GM12878 (cell line): Measurements from ENCODE around the gene ZDHHC5. TPM values are rescaled to one million over a fixed set of nuclear protein-coding genes. Genes with fewer than 3 reads are reported as not detected.

Experiments
- ATF7 ChIP-seq: fragments of 450-650 bp; IDR thresholded peaks from 2 replicates; pipeline ENCODE4 v1.6.1; 2016; ENCODE audit warnings: low read depth, mild to moderate bottlenecking
- BACH1 ChIP-seq: fragments of 450-650 bp; IDR thresholded peaks from 2 replicates; pipeline ENCODE4 v1.6.1; 2017; ENCODE audit warnings: mild to moderate bottlenecking, borderline replicate concordance
- BCLAF1 ChIP-seq: fragments of 450-650 bp; IDR thresholded peaks from 2 replicates; pipeline ENCODE4 v1.6.1; 2017; ENCODE audit warnings: antibody characterized with exemption, mild to moderate bottlenecking, moderate library complexity
- CBFB ChIP-seq: IDR thresholded peaks from 2 replicates; pipeline ENCODE4 v1.6.1; 2016; ENCODE audit warnings: antibody characterized with exemption, low read depth
- CREB1 ChIP-seq: IDR thresholded peaks from 2 replicates; pipeline ENCODE4 v1.6.1; 2012; ENCODE audit warnings: low read depth, mild to moderate bottlenecking, inconsistent platforms
- GATAD2B ChIP-seq: fragments of 450-650 bp; conservative IDR thresholded peaks from 2 replicates; pipeline ENCODE4 v1.6.1; 2017; ENCODE audit warnings: low read depth, mild to moderate bottlenecking, moderate library complexity
- IRF5 ChIP-seq: fragments of 450-650 bp; IDR thresholded peaks from 2 replicates; pipeline ENCODE4 v1.6.1; 2017; ENCODE audit warnings: borderline replicate concordance
- NFXL1 ChIP-seq: fragments of 450-650 bp; IDR thresholded peaks from 2 replicates; pipeline ENCODE4 v1.6.1; 2017; ENCODE audit warnings: antibody characterized with exemption, mild to moderate bottlenecking, borderline replicate concordance
- POLR2A ChIP-seq: IDR thresholded peaks from 2 replicates; pipeline ENCODE4 v1.6.1; 2011; ENCODE audit warnings: low read depth, mild to moderate bottlenecking, low read length
- RAD21 ChIP-seq: IDR thresholded peaks from 2 replicates; pipeline ENCODE4 v1.6.1; 2011; ENCODE audit warnings: mild to moderate bottlenecking, low read depth, low read length, moderate library complexity; ENCODE audit not compliant: insufficient read depth
- RELA ChIP-seq: fragments of 450-650 bp; IDR thresholded peaks from 2 replicates; pipeline ENCODE4 v1.8.0; 2014; ENCODE audit warnings: borderline replicate concordance; ENCODE audit not compliant: partially characterized antibody
- SMAD5 ChIP-seq: IDR thresholded peaks from 2 replicates; pipeline ENCODE4 v1.6.1; 2016; ENCODE audit warnings: antibody characterized with exemption, low read depth
- SMARCA5 ChIP-seq: fragments of 450-650 bp; IDR thresholded peaks from 2 replicates; pipeline ENCODE4 v1.6.1; 2017; ENCODE audit warnings: mild to moderate bottlenecking
- SP1 ChIP-seq: IDR thresholded peaks from one replicate; pipeline ENCODE4 v1.6.1; 2011; ENCODE audit warnings: low read depth, low read length
- TCF7 ChIP-seq: IDR thresholded peaks from 2 replicates; pipeline ENCODE4 v1.6.1; 2014; ENCODE audit warnings: antibody characterized with exemption, borderline replicate concordance
- YY1 ChIP-seq: IDR thresholded peaks from 2 replicates; pipeline ENCODE4 v1.6.1; 2011; ENCODE audit warnings: low read depth, mild to moderate bottlenecking, low read length
- polyA plus RNA-seq, 11 experiments: library from polyadenylated mRNA; depleted of rRNA in 4 of 11; unstranded in 6 of 11; stranded (reverse) in 5 of 11; fragments of >200 nt; fragmentation: Nextera tagmentation in 4 of 11; fragmentation: Illumina TruSeq in 1 of 11; extraction: Ambion mirVana in 4 of 11; extraction: Trizol in 1 of 11; gene quantifications; 1 replicate in 1 of 11; 2 replicates in 10 of 11; pipeline versions ENCODE4 v1.2.1 to v1.2.3, GENCODE V29; 2011 to 2016; ENCODE audit warnings: inconsistent platforms in 2 of 11, missing spikeins in 2 of 11, low read depth in 1 of 11
- total RNA-seq, 4 experiments: library from RNA; depleted of rRNA in 3 of 4; stranded (reverse); fragments of >200 nt in 3 of 4; fragmentation: Illumina TruSeq in 1 of 4; extraction: Trizol in 1 of 4; gene quantifications; 2 replicates each; pipeline versions ENCODE4 v1.2.1 to v1.2.3, GENCODE V29; 2013 to 2021
- TF ChIP-seq, protein P1 (sequence below): fragments of 450-650 bp; IDR thresholded peaks from 2 replicates; pipeline ENCODE4 v1.6.1; 2017; ENCODE audit warnings: low read depth, mild to moderate bottlenecking, moderate library complexity
- TF ChIP-seq, protein P2 (sequence below): fragments of 450-650 bp; IDR thresholded peaks from 2 replicates; pipeline ENCODE4 v1.6.1; 2016; ENCODE audit warnings: mild to moderate bottlenecking
- TF ChIP-seq, protein P3 (sequence below): fragments of 450-650 bp; IDR thresholded peaks from 2 replicates; pipeline ENCODE4 v1.6.1; 2016; ENCODE audit warnings: mild to moderate bottlenecking, moderate library complexity, borderline replicate concordance

ZDHHC5 gene
- total and polyA plus RNA-seq, 10 of the 15 experiments (the other 5 are each of a cell fraction or from before 2014, with no cell fraction given): 3.9 to 61.3 (median 37.6) TPM

GRCh38 chr11:57741132-57742086, 73.5 kb downstream of the ZDHHC5 start, which contains the start of gene SELENOH (continued):
- TF ChIP-seq, protein P1, sequence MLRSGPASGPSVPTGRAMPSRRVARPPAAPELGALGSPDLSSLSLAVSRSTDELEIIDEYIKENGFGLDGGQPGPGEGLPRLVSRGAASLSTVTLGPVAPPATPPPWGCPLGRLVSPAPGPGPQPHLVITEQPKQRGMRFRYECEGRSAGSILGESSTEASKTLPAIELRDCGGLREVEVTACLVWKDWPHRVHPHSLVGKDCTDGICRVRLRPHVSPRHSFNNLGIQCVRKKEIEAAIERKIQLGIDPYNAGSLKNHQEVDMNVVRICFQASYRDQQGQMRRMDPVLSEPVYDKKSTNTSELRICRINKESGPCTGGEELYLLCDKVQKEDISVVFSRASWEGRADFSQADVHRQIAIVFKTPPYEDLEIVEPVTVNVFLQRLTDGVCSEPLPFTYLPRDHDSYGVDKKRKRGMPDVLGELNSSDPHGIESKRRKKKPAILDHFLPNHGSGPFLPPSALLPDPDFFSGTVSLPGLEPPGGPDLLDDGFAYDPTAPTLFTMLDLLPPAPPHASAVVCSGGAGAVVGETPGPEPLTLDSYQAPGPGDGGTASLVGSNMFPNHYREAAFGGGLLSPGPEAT: peak; percentile 90
- TF ChIP-seq CBFB (peak; percentile 45), SMAD5 (peak; percentile 70; the same call in 1 of the 2 replicates), NFXL1 (no peak), IRF5 (peak; percentile 66), POLR2A (peak; percentile 99), YY1 (peak; percentile 89), RELA (peak; percentile 95), CREB1 (peak; percentile 81), ATF7 (peak; percentile 92), SP1 (peak; percentile 93), BACH1 (peak; percentile 58), GATAD2B (no peak), BCLAF1 (peak; percentile 77; the same call in 1 of the 2 replicates), TCF7 (no peak; the same call in 1 of the 2 replicates), RAD21 (no peak), SMARCA5 (peak; percentile 91; the same call in 1 of the 2 replicates)
- TF ChIP-seq, protein P2, sequence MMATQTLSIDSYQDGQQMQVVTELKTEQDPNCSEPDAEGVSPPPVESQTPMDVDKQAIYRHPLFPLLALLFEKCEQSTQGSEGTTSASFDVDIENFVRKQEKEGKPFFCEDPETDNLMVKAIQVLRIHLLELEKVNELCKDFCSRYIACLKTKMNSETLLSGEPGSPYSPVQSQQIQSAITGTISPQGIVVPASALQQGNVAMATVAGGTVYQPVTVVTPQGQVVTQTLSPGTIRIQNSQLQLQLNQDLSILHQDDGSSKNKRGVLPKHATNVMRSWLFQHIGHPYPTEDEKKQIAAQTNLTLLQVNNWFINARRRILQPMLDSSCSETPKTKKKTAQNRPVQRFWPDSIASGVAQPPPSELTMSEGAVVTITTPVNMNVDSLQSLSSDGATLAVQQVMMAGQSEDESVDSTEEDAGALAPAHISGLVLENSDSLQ: peak; percentile 62
- TF ChIP-seq, protein P3, sequence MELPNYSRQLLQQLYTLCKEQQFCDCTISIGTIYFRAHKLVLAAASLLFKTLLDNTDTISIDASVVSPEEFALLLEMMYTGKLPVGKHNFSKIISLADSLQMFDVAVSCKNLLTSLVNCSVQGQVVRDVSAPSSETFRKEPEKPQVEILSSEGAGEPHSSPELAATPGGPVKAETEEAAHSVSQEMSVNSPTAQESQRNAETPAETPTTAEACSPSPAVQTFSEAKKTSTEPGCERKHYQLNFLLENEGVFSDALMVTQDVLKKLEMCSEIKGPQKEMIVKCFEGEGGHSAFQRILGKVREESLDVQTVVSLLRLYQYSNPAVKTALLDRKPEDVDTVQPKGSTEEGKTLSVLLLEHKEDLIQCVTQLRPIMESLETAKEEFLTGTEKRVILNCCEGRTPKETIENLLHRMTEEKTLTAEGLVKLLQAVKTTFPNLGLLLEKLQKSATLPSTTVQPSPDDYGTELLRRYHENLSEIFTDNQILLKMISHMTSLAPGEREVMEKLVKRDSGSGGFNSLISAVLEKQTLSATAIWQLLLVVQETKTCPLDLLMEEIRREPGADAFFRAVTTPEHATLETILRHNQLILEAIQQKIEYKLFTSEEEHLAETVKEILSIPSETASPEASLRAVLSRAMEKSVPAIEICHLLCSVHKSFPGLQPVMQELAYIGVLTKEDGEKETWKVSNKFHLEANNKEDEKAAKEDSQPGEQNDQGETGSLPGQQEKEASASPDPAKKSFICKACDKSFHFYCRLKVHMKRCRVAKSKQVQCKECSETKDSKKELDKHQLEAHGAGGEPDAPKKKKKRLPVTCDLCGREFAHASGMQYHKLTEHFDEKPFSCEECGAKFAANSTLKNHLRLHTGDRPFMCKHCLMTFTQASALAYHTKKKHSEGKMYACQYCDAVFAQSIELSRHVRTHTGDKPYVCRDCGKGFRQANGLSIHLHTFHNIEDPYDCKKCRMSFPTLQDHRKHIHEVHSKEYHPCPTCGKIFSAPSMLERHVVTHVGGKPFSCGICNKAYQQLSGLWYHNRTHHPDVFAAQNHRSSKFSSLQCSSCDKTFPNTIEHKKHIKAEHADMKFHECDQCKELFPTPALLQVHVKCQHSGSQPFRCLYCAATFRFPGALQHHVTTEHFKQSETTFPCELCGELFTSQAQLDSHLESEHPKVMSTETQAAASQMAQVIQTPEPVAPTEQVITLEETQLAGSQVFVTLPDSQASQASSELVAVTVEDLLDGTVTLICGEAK: peak; percentile 99
